HG02943 (cell line): ENCODE data around the gene DVL1.
"Not testable (repeated sequence)": the region's sequence is repeated elsewhere in the genome, so short reads cannot be mapped to it uniquely, and the experiment has no call there.

Experiments
- ATAC-seq: cut with Tn5 transposase; IDR thresholded peaks from one replicate; pipeline ENCODE4 v1.9.1; 2021; ENCODE audit warnings: mild to moderate bottlenecking, low read depth, moderate library complexity; ENCODE audit not compliant: unreplicated experiment

The DVL1 gene

DNA sequence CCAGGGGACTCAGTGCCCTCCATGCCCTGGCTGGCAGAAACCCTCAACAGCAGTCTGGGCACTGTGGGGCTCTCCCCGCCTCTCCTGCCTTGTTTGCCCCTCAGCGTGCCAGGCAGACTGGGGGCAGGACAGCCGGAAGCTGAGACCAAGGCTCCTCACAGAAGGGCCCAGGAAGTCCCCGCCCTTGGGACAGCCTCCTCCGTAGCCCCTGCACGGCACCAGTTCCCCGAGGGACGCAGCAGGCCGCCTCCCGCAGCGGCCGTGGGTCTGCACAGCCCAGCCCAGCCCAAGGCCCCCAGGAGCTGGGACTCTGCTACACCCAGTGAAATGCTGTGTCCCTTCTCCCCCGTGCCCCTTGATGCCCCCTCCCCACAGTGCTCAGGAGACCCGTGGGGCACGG lies 21.0 kb downstream of the DVL1 start:
- ATAC-seq = no peak

DNA sequence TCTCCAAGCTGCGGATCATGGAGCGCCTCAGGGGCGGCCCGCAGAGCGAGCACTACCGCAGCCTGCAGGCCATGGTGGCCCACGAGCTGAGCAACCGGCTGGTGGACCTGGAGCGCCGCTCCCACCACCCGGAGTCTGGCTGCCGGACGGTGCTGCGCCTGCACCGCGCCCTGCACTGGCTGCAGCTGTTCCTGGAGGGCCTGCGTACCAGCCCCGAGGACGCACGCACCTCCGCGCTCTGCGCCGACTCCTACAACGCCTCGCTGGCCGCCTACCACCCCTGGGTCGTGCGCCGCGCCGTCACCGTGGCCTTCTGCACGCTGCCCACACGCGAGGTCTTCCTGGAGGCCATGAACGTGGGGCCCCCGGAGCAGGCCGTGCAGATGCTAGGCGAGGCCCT lies 21.9 kb downstream of the DVL1 start:
- no peak for ATAC-seq

DNA sequence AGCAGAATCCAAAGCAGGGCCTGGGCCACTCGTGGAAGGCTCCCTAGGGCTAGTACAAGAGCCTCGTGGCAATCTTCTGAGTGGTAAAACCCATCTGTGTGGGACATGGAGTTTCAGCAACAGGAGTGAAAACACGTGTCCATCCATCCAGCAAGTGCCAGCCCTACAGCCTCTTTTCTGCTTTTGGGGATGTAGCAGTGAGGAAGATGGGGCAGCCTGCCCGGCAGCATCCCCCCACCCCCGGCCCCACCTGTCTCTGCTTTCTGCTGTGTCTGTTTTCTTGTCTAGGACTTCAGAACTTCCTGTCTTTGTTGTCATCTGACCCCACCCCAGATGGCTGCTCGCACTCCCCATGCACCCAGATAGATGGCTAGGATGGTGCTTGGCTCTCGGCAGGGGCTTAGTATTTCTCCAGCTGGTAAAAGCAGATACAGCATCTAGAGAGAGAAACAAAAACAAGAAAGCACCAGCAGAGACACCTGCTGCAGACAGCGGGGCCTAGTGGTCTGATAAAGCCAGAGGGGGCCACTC lies 23.1 kb downstream of the DVL1 start:
- no peak for ATAC-seq

DNA sequence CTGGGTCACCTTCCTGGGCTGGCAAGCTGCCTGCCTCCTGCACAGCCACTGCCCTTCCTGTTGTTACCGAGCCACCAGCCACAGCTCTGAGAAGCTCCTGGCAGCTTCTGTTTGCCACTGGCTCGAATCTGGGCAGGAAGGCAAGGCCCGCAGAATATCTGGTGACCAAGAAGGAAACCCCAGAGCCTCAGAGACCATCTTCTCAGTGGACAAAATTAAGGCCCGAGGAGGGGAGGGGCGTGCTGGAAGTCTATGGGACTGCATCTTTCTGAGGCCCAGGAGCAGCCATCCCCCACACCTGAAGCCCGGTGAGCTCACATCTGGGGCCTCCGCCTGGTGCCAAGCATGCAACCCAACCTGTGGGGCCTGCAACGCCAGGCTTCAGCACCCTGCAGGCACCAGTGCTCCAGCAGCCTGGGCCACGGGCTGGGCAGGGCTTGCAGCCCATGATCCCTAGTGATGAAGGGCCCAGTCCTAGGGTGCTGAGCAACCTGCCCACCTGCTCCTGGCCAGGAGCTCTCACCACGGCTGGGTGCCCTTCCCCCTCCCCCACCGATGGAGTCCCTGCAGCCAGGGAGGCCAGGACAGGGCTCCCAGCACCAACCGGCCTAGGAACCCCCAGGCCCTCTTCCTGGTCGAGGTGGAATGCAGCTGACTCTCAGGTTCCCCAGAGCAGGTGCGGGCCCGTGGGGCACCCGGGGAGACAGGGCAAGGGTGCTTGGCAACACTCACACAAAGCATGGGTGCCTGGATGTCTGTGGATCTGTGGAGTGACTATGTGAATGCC lies 23.7 kb downstream of the DVL1 start:
- ATAC-seq = no peak

DNA sequence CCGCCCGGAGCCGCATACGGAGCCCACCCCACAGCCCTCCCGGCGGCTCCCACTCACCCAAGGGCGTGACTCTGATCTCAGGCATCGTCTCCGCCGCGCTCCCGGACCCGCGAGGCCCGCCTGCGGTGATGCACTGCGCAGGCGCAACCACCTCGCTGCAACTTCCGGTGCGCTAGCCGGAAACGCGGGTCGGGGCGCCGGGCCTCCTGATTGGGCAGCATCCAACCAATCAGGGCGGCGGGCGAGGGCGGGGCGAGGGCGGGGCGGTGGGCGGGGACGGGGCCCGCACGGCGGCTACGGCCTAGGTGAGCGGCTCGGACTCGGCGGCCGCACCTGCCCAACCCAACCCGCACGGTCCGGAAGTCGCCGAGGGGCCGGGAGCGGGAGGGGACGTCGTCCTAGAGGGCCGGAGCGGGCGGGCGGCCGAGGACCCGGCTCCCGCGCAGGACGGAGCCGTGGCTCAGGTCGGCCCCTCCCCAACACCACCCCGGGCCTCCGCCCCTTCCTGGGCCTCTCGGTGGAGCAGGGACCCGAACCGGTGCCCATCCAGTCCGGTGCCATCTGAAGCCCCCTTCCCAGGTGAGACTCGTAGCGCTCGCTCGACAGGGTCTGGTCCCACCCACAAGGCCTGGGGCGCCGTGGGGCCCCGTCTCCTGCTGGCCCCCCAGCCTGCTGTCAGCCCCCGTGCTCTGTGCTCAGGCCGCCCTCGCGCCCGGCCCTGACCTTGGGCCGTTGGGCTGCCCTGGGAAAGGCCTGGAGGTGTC lies 24.5 kb downstream of the DVL1 start, which contains the start of the genes CPTP and INTS11:
Gene CPTP, plus strand, starts transcription at position 279 of the 764 bp plus-strand sequence. CDS start 2,109 bp downstream, outside the sequence.
Gene INTS11, minus strand, starts transcription at position 137 of the 764 bp plus-strand sequence. Its CDS starts 52 bp downstream, at position 85.
- peak; percentile 60 for ATAC-seq

DNA sequence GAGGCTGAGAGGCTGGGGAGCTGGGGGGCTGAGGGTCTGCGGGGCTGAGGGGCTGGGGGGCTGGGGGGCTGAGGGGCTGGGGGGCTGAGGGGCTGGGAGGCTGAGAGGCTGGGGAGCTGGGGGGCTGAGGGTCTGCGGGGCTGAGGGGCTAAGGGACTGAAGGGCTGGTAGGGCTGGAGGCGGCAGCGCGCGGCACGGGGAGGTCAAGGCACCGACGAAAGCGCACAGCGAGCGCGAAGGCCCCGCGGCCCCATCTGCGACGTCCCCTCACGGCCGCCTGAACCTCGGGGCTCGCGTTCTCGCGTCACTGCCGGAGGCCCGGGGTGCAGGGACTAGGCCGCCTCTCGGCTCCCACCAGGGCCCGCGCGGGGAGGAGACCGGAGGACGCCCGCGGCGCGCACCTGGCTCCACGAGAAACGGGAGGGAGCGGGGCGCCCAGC lies 25.1 kb downstream of the DVL1 start:
- ATAC-seq = peak; percentile 24

DNA sequence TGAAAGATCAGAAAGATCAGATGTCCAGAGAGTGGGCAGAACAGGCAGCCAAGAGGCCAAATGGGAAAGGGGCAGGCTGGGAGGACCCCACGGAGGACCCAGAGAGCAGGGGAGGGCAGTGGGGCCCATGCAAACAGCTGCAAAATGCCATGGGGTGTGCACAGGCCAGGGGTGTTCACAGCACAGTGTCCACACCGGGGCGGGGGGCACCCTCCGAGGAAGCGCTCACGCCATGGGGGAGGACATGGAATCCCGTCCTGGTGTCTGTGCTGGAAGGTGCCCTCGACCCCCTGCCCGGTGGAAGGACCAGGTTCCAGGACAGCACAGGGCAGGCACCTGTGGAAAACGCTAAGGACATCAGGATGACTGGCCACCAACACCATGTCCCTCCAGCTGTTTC lies 26.3 kb downstream of the DVL1 start:
- no peak for ATAC-seq

DNA sequence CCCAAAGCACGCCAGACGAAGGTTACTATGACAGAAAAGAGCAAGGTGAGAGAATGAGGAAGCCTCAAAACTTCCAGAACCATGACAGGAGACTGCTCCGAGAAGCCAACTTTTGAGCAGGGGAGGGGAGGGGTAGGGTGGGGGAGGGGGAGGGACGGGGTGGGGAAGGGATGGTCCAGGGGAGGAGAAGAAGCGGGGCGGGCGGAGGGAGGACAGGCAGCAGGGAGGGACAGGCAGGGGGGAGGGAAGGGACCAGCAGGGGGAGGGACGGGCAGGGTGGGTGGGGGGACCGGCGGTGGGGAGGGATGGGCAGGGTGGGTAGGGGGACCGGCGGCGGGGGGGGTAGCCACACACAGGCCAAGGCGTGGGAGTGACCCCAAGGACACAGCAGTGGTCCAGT lies 26.8 kb downstream of the DVL1 start:
- no peak for ATAC-seq

DNA sequence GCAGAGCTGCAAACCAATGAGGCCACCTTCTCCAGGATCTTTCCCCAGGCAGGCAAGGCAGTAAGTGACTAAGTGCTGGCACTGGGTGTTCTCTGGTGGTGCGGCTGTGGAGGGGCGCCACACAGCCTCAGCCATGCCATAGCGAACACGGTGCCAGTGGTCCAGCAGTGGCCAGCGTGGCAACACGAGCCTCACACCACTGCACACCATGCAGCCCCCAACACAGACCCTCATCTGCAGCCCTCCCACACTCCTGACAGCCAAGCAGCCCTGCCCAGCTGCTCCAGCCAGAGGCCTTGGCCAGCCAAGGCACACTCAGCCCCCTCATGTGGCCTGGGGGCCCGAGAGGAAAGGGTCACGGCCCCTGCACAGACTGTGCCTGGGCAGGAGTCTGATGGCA lies 27.7 kb downstream of the DVL1 start:
- ATAC-seq = no peak

DNA sequence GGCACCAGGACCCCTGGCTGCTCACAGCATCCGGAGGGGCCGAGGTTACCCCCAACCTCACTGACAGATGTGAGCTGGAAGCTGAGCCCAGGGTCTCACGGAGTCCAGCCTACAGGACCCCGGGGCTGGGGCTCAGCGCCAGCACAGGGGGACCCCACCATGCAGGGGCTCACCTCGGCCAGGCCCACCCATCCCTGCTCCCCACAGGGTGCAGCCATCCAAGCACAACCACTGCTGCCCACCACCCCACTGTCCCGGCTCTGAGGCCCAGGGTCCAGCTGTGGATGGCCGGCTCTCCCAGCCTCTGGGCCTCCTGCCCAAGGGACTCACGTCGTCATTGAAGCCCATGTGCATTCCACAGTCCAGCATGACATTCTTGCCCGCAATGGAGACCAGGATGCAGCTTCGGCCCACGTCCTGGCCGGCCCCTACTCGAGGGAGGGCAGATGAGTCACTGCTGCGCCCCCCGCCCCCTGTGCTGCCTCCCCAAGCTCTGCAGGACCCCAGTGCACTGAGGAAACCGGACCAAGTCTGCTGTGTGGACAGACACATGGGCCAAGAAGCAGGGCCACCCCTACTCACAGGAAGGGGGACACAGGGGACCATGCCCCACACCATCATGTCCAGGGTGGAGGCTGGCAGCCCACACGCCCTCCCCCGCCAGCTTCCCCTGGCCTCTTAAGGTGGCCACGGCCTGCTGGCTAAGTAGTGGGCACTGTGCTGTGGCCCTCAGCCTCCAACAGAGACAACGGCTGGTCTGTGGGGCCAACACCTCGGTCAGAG lies 28.4 kb downstream of the DVL1 start:
- ATAC-seq = no peak

DNA sequence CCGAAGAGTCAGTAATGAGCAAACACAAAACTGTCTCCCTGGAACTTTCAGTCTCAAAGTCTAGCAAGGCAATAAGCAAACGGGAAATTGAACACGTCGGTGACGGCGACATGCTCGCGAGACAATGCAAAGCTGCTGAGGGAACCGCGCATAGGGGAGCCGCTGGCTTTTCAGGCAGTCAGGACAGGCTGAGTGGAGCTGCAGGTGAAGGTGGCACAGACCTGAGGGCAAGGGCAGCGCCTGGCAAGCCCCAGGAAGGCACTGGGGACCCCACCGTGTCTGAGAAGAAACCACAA lies 29.6 kb downstream of the DVL1 start:
- ATAC-seq = no peak

DNA sequence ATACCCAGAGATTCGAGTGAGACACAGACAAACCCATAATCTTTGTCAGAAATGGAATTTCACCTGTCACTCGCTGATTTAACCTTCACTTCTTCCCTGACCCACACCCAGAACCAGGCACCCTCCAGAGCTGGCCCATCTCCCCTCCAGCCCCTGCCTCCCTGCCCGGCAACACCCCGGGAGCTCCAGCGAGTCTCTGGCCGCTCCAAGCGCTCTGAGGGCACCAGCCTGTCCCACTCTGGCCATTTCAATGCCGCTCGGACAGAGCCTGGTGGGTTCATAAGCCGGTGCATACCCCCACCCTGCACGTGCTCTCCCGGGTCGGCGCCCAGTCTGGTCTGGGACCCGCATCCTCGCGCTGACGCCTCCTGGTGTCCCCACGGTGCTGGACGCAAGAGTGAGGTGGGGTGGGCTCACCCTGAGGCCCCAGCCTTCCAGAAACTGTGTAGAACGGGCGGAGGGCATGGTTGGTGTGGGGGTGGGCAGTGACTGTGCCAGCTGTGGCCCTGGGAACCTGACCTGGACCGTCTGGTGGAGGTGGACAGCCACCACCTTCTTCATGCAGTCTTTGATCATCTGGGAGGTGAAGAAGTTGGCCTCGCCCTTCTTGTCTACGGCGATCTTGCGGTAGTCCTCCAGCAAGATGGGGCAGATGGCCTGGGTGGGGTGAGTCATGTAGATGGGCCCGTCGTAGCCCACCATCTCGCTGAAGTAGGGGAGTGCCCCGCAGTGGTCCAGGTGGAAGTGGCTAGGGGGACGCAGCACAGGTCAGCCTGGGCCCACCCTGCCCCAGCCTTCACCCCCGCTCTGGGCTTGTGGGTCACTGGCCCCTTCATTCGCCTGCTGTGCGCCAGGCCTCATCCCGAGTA lies 30.2 kb downstream of the DVL1 start:
- ATAC-seq = no peak

DNA sequence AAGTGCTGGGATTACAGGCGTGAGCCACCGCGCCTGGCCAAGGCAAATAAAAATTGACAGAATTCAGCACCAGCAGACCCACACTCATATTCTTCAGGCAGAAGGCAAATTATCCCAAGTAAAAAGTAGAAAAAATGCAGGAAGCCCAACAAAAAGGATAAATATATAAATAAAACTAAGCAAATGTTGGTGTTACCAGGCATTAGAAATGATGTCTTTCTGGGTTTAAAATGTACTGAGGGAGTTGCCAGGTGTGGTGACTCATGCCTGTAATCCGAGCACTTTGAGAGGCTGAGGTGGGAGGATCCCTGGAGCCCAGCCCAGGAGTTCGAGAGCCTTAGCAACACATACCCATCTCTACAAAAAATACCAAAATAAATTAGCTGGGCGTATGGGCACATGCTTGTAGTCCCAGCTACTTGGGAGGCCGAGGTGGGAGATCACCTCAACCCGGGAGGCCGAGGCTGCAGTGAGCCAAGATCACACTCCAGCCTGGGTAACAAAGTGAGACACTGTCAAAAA lies 31.0 kb downstream of the DVL1 start:
- no peak for ATAC-seq

DNA sequence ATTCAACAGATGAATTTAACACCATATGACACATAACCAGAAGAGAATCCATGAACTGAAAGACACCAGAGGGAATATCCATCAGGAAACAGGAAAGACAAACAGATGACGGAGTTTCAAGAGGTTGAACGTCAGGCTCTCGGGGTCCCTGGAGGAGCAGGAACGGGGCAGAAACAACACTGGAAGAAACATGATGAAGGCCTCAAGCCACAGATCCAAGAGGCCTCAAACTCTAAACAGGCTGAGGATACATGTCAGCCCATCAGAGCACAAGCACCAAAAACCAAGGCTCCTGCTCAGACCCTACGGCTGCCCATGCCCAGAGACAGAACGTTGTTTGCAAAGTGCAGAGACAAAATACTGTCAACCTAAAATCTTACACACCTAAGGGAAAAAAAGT lies 31.8 kb downstream of the DVL1 start:
- no peak for ATAC-seq

DNA sequence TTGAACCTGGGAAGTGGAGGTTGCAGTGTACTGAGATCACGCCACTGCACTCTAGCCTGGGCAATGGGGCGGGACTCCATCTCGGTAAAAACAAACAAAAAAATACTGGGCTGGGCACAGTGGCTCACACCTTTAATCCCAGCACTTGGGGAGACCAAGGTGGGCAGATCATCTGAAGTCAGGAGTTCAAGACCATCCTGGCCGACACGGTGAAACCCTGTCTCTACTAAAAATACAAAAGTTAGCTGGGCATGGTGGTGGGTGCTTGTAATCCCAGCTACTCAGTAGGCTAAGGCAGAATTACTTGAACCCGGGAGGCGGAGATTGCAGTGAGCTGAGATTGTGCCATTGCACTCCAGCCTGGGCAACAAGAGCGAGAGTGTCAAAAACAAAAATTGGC lies 33.0 kb downstream of the DVL1 start:
- ATAC-seq = not testable (repeated sequence)

DNA sequence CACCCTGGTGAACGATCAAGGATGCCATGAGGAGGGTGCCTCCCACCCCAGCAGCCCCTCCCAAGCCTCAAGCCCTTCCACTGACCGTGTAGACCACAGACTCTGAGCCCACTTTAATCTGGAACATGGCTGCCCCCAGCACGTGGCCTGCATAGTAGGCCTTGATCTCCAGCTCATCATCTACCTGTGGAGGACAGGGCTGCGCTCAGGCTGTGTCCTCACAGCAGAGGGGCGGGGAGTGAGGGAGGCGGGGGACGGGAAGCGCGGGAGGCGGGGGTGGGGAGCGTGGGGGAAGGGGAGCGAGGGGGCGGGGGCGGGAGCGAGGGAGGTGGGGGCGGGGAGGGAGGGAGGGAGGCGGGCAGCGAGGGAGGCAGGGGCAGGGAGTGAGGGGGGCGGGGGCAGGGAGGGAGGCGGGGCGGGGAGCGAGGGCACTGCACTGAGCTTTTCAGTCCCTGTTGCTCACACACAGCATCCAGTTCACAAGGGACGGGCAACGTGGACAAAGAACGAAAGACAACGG lies 33.7 kb downstream of the DVL1 start:
- ATAC-seq = no peak

DNA sequence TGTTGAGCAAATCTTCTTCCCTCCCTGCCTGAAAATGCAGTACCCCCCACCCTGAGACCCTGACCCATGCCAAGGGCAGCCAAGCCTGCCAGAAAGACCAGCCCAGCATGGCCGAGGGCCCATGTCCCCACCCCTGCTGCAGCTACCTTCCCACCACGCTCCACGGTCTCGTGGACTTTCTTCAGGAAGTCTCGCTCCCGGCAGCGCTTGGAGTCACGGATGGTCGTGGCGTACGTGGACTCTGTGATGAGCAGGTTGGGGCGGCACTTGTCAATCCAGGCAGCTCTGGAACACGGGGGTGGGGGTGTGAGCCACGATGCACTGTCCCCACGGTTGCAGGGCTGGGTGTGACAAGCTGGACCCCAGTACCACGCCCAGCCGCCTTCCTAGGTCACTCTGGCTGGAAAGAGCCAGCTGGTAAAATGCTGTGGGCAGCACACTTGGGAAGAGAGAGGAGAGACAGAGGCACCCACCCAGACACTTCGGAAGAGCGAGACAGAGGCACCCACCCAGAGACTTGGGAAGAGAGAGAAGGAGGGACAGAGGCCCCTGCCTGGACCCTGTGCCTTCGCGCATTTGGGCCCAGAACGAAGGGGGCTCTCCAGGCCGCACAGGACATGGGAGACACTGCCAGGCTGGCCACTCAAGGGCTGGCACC lies 34.4 kb downstream of the DVL1 start:
- no peak for ATAC-seq

DNA sequence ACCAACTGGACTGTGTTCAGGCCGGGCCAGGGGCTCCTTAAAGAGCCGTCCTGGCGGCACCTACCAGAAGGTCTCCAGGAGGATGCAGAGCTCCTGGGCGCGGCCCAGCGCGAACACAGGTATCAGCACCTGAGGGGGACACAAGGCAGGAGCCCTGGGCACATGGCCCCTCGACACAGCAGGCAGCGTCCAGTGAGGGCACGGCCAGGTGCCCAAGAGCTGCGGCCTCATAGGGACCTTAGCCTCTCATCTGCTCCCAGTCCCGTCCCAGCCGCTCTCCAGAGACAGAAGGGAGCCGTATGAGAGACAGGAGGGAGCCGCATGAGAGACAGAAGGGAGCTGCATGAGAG lies 35.0 kb downstream of the DVL1 start:
- ATAC-seq = no peak
